Skeletal muscle satellite cell (primary cell): ENCODE data around the gene ADAM23.

Experiments used
- H3K27me3 ChIP-seq: 2 replicates; pipeline ENCODE4 v1.7.0; 2013; ENCODE audit warnings: low read length; ENCODE audit not compliant: control insufficient read depth, insufficient read depth
- H3K36me3 ChIP-seq: 2 replicates; pipeline ENCODE4 v1.7.0; 2013; ENCODE audit warnings: mild to moderate bottlenecking, control low read depth, low read length; ENCODE audit not compliant: insufficient read depth
- H3K4me1 ChIP-seq: 2 replicates; pipeline ENCODE4 v1.7.0; 2013; ENCODE audit warnings: low read length; ENCODE audit not compliant: control insufficient read depth, insufficient read depth
- H3K4me2 ChIP-seq: 2 replicates; pipeline ENCODE4 v1.7.0; 2013; ENCODE audit warnings: mild to moderate bottlenecking, low read length
- H3K4me3 ChIP-seq: 2 replicates; pipeline ENCODE4 v1.7.0; 2013; ENCODE audit warnings: low read length
- H3K9ac ChIP-seq: 2 replicates; pipeline ENCODE4 v1.7.0; 2013; ENCODE audit warnings: mild to moderate bottlenecking, low read depth, low read length, moderate library complexity
- H3K9me3 ChIP-seq: replicated peaks from 2 replicates; pipeline ENCODE4 v1.7.0; 2013; ENCODE audit warnings: mild to moderate bottlenecking, control low read depth, low read length

ADAM23 gene

DNA sequence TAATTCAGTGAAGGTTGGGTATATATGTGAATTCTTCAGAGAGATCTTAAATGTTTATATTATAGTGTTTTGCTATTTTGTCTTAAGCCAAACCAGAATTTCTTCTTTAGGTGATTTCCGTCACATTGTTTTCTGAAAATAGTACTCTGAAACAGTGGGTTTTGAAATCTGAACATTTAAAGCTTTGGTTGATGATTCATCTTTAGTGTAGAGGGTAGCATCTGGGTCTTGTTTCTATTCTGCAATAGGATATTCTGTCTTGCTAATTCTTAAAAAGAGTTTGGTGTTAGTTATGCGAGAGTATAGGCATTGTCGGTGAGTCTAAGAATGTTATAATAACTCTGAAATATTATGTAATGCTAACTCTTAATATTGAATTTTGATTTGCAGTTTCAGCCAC, 129.4 kb downstream of the ADAM23 start:
- no peaks in the 10 kb centered on the region for H3K4me1 ChIP-seq
- no peak overlapping the region for H3K4me2 ChIP-seq
- no peaks in the 10 kb centered on the region for H3K27me3 ChIP-seq
- H3K9me3 ChIP-seq, result no peaks in the 10 kb centered on the region
- peaks cover 3% of the 10 kb centered on the region for H3K36me3 ChIP-seq
- no peak overlapping the region for H3K4me3 ChIP-seq
- H3K9ac ChIP-seq, result no peak overlapping the region

DNA sequence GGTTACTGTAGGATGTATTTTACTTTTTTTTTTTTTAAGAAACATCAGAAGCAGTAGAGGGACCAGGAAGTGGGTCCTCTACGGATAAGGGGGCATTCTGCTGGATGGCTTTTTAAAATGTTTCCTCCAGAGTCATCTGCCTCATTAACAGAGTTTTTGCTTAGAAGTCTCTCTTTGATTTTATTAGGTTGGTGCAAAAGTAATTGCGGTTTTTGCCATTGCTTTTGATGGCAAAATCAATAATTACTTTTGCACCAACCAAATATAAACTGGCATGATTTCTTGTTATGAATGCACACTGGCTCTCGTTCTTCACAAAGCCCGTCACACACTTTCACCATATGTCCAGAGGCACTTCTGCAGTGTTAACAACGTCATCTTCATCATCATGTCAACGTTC, 130.5 kb downstream of the ADAM23 start:
- H3K4me1 ChIP-seq, result no peaks in the 10 kb centered on the region
- no peaks in the 10 kb centered on the region for H3K27me3 ChIP-seq
- H3K9ac ChIP-seq, result no peak overlapping the region
- peaks cover 3% of the 10 kb centered on the region for H3K36me3 ChIP-seq
- H3K9me3 ChIP-seq, result no peaks in the 10 kb centered on the region
- no peak overlapping the region for H3K4me3 ChIP-seq
- no peak overlapping the region for H3K4me2 ChIP-seq

GRCh38 chr2:206584323-206585116, 141.2 kb downstream of the ADAM23 start:
- no peaks in the 10 kb centered on the region for H3K9me3 ChIP-seq
- H3K4me2 ChIP-seq, result no peak overlapping the region
- no peaks in the 10 kb centered on the region for H3K27me3 ChIP-seq
- H3K4me1 ChIP-seq, result no peaks in the 10 kb centered on the region
- no peaks in the 10 kb centered on the region for H3K36me3 ChIP-seq
- no peak overlapping the region for H3K9ac ChIP-seq
- H3K4me3 ChIP-seq, result no peak overlapping the region

GRCh38 chr2:206585335-206585734, 142.0 kb downstream of the ADAM23 start:
- Histone ChIP-seq H3K9ac (no peak overlapping the region), H3K9me3 (no peaks in the 10 kb centered on the region), H3K4me3 (no peak overlapping the region), H3K36me3 (no peaks in the 10 kb centered on the region), H3K4me2 (no peak overlapping the region), H3K4me1 (no peaks in the 10 kb centered on the region), H3K27me3 (no peaks in the 10 kb centered on the region)

GRCh38 chr2:206586609-206587008, 143.3 kb downstream of the ADAM23 start:
- Histone ChIP-seq H3K9ac (no peak overlapping the region), H3K36me3 (no peaks in the 10 kb centered on the region), H3K27me3 (no peaks in the 10 kb centered on the region), H3K4me2 (no peak overlapping the region), H3K4me1 (no peaks in the 10 kb centered on the region), H3K9me3 (no peaks in the 10 kb centered on the region), H3K4me3 (no peak overlapping the region)

GRCh38 chr2:206597717-206598218, 154.4 kb downstream of the ADAM23 start:
- no peak overlapping the region for H3K4me2 ChIP-seq
- no peaks in the 10 kb centered on the region for H3K27me3 ChIP-seq
- no peak overlapping the region for H3K9ac ChIP-seq
- no peaks in the 10 kb centered on the region for H3K36me3 ChIP-seq
- H3K4me1 ChIP-seq, result no peaks in the 10 kb centered on the region
- no peak overlapping the region for H3K4me3 ChIP-seq
- no peaks in the 10 kb centered on the region for H3K9me3 ChIP-seq

DNA sequence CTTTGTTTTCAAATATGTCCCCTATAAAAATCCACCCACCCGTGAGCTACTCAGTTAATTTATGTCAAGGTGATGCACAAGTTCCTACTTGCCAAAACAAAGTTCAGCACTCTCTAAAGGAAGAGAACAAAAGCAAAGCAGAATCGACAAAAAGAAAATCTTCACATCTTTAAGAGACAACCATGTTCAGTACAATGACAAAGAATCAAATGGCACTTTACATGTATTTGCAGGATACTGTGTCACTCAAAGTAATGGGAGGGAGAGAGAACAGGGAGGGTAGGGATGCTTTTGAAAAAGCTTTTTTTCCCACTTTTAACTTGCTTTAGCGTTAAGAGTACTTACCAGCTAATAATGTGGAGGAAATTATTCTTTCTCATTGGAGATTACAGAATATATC, 159.9 kb downstream of the ADAM23 start:
- Histone ChIP-seq H3K9me3 (no peaks in the 10 kb centered on the region), H3K9ac (no peak overlapping the region), H3K4me1 (no peaks in the 10 kb centered on the region), H3K4me2 (no peak overlapping the region), H3K4me3 (no peak overlapping the region), H3K27me3 (no peaks in the 10 kb centered on the region), H3K36me3 (no peaks in the 10 kb centered on the region)

DNA sequence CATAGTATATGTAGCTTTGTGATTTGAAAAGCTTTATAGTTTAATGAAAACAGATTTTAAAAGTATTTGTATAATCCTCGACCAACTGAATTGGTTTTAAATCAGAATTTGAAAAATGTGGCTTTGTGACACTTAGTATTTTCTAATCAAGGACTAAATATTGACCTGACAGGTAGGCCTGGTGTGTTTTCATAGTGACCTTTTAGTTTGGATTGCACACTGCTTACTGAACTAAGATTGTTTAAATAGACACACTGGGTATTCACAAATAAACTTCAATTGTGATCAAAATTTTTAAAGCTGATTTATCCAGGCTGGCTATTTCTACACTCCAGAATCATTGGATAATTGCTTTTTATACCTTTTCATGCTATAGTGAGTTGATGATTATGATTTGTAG, 167.1 kb downstream of the ADAM23 start:
- H3K4me3 ChIP-seq, result no peak overlapping the region
- H3K9ac ChIP-seq, result no peak overlapping the region
- H3K4me1 ChIP-seq, result peaks cover 8% of the 10 kb centered on the region
- no peaks in the 10 kb centered on the region for H3K9me3 ChIP-seq
- H3K27me3 ChIP-seq, result no peaks in the 10 kb centered on the region
- no peak overlapping the region for H3K4me2 ChIP-seq
- peaks cover 7% of the 10 kb centered on the region for H3K36me3 ChIP-seq

- Histone ChIP-seq H3K9me3 (no peaks in the 10 kb centered on the region), H3K27me3 (no peaks in the 10 kb centered on the region), H3K4me1 (peaks cover 15% of the 10 kb centered on the region), H3K4me2 (no peak overlapping the region), H3K36me3 (peaks cover 7% of the 10 kb centered on the region), H3K4me3 (no peak overlapping the region), H3K9ac (no peak overlapping the region)
Observed at GRCh38 chr2:206611191-206611590, 167.9 kb downstream of the ADAM23 start.

- peaks cover 15% of the 10 kb centered on the region for H3K4me1 ChIP-seq
- H3K4me2 ChIP-seq, result no peak overlapping the region
- no peaks in the 10 kb centered on the region for H3K27me3 ChIP-seq
- no peaks in the 10 kb centered on the region for H3K9me3 ChIP-seq
- H3K4me3 ChIP-seq, result no peak overlapping the region
- H3K36me3 ChIP-seq, result peaks cover 7% of the 10 kb centered on the region
- no peak overlapping the region for H3K9ac ChIP-seq
Observed at GRCh38 chr2:206611736-206612135, 168.4 kb downstream of the ADAM23 start.

DNA sequence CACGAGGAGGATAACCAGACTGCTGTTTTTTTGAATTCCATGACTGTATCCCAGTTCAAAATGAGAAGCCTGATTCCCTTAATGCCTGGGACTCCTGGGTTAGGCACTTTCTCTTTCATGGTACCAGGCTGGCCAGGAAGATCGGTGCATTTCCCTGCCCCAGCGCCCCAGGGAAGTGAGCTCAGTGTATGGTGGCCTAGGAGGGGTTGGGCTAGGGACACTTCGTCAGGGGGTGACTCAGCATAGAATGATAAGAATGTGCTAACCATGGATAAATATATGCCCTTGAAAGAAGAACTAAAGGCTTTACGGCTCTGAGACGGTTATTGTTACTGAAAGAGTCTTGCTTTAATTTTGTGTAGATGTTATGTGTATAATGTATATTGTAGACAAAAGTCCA, 171.5 kb downstream of the ADAM23 start:
- no peak overlapping the region for H3K4me3 ChIP-seq
- no peak overlapping the region for H3K9ac ChIP-seq
- peaks cover 15% of the 10 kb centered on the region for H3K4me1 ChIP-seq
- H3K9me3 ChIP-seq, result no peaks in the 10 kb centered on the region
- H3K36me3 ChIP-seq, result peaks cover 7% of the 10 kb centered on the region
- H3K4me2 ChIP-seq, result no peak overlapping the region
- no peaks in the 10 kb centered on the region for H3K27me3 ChIP-seq

DNA sequence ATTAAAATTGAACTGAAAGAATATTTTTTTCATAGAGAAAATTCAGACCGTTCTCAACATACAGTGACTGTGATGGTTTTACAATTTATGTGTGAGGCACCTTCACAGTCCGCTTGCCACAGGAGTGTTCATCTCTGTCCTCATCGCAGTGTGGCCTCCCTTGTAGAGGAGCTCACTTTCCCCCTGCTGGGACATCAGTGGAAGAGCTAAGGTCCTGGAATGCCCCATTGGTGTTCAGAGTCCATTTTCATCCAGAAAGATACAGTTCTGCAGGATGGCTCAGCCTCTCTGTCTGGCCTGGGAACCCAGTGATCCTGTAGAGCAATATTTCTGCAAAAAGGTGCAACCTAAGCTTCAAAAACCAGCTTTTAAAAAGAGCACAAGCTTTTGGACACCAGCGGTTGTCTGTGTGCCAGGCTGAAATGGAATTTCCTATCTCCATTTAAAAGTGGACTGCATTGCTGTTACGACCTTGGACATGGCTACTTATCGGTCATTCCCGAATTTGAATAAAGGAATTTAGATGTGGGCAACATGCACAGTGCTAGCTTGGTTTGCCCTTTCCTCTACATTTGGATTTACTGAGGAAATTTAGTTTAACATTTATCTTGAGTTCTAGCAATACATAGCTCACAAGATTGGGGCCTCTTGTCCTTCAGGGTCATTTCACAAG, 172.2 kb downstream of the ADAM23 start:
- Histone ChIP-seq H3K9me3 (no peaks in the 10 kb centered on the region), H3K4me1 (peaks cover 15% of the 10 kb centered on the region), H3K27me3 (no peaks in the 10 kb centered on the region), H3K9ac (no peak overlapping the region), H3K36me3 (peaks cover 7% of the 10 kb centered on the region), H3K4me2 (no peak overlapping the region), H3K4me3 (no peak overlapping the region)
